ENCODE results near the gene CRB2. TPM values are rescaled to one million over a fixed set of nuclear protein-coding genes. Genes with fewer than 3 reads are reported as not detected.

CRB2 gene
- total and polyA plus RNA-seq, 2 donors (not counting 3 experiments of a cell fraction or from before 2014, with no cell fraction given) = not detected

DNA sequence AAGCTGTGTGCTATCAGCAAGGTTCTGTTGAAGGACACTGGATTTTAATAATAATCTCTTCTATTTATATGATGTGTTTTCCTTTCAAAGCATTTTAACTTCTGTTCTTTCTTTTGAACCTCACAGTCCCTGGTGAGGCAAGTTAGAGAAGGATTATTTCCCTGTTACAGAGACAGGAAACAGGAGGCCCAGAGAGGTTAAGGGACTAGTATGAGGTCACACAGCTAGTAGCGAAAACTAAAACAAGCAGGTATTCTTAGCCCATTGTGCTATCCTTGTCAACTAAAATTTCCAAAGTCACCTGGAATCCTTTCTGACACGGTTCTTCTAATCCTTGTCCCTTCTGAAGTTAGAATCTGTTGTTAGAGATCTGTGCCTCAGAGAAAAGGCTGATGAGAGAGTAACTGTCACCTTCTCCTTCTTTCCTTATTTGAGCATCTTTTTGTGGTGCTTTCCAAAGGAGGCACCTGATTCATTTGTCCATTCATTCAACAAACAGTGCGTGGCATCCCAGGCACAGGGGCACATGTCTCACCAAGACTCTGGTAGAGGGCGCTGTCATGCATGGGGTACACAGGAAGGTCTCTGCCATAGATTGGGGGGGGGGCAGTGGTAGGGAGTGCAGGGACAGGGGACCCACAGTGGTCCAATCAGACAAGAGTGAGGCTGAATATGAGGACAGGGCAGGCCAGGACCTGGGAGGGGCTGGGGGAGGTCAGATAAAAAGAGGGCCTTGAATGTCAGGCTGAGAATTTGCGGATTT lies 61.5 kb downstream of the CRB2 start:
- dilution Hi-C loops (cut with MboI; ENCODE audit: extremely low pct_ligation_motif_present, low sequenced_read_pairs) = no loop called here
- DNase-seq (ENCODE audit: low read depth, low spot score) = no peak
- H3K27ac ChIP-seq (ENCODE audit: insufficient read depth, low read depth, low read length) = no peak overlapping the region
- H3K9ac ChIP-seq (replicated peaks; ENCODE audit: extremely low read depth, insufficient read depth, low read length) = no peak overlapping the region
- ChIA-PET POLR2A (no interaction called here), CTCF (interaction anchor here (1.1 kb wide), 1 partner anchor 8 kb away, joined by 3 read pairs; no protein-coding TSS in a partner anchor)
- H2AFZ ChIP-seq (ENCODE audit: low read depth, low read length) = no peak overlapping the region
- H3K4me1 ChIP-seq (ENCODE audit: control insufficient read depth, extremely low read depth, insufficient read depth, low read length) = no peaks in the 10 kb centered on the region
- H4K20me1 ChIP-seq (replicated peaks; ENCODE audit: control insufficient read depth, extremely low read depth, insufficient read depth, low read length) = no peaks in the 10 kb centered on the region
- no peak for FAIRE-seq
- TF ChIP-seq FOS (IDR thresholded peaks at IDR 0.05; ENCODE audit: borderline replicate concordance, insufficient read depth, low read length) = no peak
- no peak for TF ChIP-seq POLR2AphosphoS5 (IDR thresholded peaks at IDR 0.05; ENCODE audit: insufficient read depth, low read depth, low read length)
- no peak for TF ChIP-seq GATA2 (IDR thresholded peaks at IDR 0.05; ENCODE audit: insufficient read depth, insufficient read length, low read depth, low read length)
- TF ChIP-seq, protein P1, sequence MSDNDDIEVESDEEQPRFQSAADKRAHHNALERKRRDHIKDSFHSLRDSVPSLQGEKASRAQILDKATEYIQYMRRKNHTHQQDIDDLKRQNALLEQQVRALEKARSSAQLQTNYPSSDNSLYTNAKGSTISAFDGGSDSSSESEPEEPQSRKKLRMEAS (IDR thresholded peaks at IDR 0.05; ENCODE audit: insufficient read depth, insufficient read length) = no peak
- no peak for TF ChIP-seq MYC (IDR thresholded peaks at IDR 0.05; ENCODE audit: low read depth, low read length)
- no peak for TF ChIP-seq JUN (IDR thresholded peaks at IDR 0.05; ENCODE audit: borderline replicate concordance, insufficient read depth, insufficient read length, low read depth)
- no peak for TF ChIP-seq EZH2 (IDR thresholded peaks at IDR 0.05; ENCODE audit: borderline replicate concordance, low read depth, low read length, severe bottlenecking)
- no peak for TF ChIP-seq POLR2A (IDR thresholded peaks at IDR 0.05; ENCODE audit: low read depth, low read length)
- TF ChIP-seq, protein P2, sequence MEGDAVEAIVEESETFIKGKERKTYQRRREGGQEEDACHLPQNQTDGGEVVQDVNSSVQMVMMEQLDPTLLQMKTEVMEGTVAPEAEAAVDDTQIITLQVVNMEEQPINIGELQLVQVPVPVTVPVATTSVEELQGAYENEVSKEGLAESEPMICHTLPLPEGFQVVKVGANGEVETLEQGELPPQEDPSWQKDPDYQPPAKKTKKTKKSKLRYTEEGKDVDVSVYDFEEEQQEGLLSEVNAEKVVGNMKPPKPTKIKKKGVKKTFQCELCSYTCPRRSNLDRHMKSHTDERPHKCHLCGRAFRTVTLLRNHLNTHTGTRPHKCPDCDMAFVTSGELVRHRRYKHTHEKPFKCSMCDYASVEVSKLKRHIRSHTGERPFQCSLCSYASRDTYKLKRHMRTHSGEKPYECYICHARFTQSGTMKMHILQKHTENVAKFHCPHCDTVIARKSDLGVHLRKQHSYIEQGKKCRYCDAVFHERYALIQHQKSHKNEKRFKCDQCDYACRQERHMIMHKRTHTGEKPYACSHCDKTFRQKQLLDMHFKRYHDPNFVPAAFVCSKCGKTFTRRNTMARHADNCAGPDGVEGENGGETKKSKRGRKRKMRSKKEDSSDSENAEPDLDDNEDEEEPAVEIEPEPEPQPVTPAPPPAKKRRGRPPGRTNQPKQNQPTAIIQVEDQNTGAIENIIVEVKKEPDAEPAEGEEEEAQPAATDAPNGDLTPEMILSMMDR (IDR thresholded peaks at IDR 0.05; ENCODE audit: extremely low read depth in 1 of 2, insufficient read depth in 1 of 2, low read depth in 1 of 2, low read length in 2 of 2) = no peak
- no peaks in the 10 kb centered on the region for H3K9me3 ChIP-seq (replicated peaks; ENCODE audit: control insufficient read depth, insufficient read depth, low read length)
- no peaks in the 10 kb centered on the region for H3K27me3 ChIP-seq (ENCODE audit: control insufficient read depth in 2 of 2, insufficient read depth in 2 of 2, low read length in 2 of 2)
- H3K4me2 ChIP-seq (ENCODE audit: insufficient read depth, low read length) = no peak overlapping the region
- H3K4me3 ChIP-seq (replicated peaks in 1 of 3; ENCODE audit: insufficient read depth in 1 of 3, low read depth in 1 of 3, low read length in 3 of 3) = no peak overlapping the region
- BruUV-seq (replicated peaks) = no TSS peak
- intact Hi-C loops (cut with micrococcal nuclease) = no loop called here
- H3K9me1 ChIP-seq (replicated peaks; ENCODE audit: control insufficient read depth, extremely low read depth, insufficient read depth, low read length) = no peaks in the 10 kb centered on the region
- H3K79me2 ChIP-seq (ENCODE audit: control insufficient read depth, insufficient read depth, low read length) = no peaks in the 10 kb centered on the region
- no peaks in the 10 kb centered on the region for H3K36me3 ChIP-seq (ENCODE audit: control insufficient read depth in 2 of 2, extremely low read depth in 1 of 2, insufficient read depth in 2 of 2, low read length in 2 of 2)
